G401.6 (cell line): Measurements from ENCODE around the gene TRPT1.
A peak's percentile ranks its signal among the peaks of the same experiment; 100 is the strongest.

Experiments used
- FAIRE-seq: peaks from 2 replicates; lab custom pipeline; 2012; peaks lifted over from hg19 to GRCh38; lab: Jason Lieb, UNC

The TRPT1 gene

GRCh38 chr11:64244107-64244506 lies 18.1 kb upstream of the TRPT1 start:
- no peak for FAIRE-seq

GRCh38 chr11:64243236-64243854 lies 17.4 kb upstream of the TRPT1 start:
- FAIRE-seq, result no peak

- no peak for FAIRE-seq
Measured at GRCh38 chr11:64241491-64242374, 15.7 kb upstream of the TRPT1 start.

GRCh38 chr11:64241241-64241490 lies 15.2 kb upstream of the TRPT1 start:
- peak; percentile 97 for FAIRE-seq

- FAIRE-seq, result peak; percentile 61
Measured at GRCh38 chr11:64240435-64241240, 14.7 kb upstream of the TRPT1 start, which contains the start of gene FKBP2. TSS of gene FKBP2 (plus strand) at chr11:64241095. CDS start at chr11:64242388, 1,293 bp downstream.

GRCh38 chr11:64239662-64240434 lies 13.9 kb upstream of the TRPT1 start:
- FAIRE-seq, result no peak

GRCh38 chr11:64238999-64239398 lies 13.0 kb upstream of the TRPT1 start:
- FAIRE-seq, result no peak

GRCh38 chr11:64238076-64238475 lies 12.1 kb upstream of the TRPT1 start:
- FAIRE-seq, result no peak

- FAIRE-seq, result no peak
Measured at GRCh38 chr11:64237484-64237951, 11.5 kb upstream of the TRPT1 start.

GRCh38 chr11:64235437-64236161 lies 9.6 kb upstream of the TRPT1 start:
- no peak for FAIRE-seq

GRCh38 chr11:64234647-64235379 lies 8.8 kb upstream of the TRPT1 start:
- FAIRE-seq, result no peak

- no peak for FAIRE-seq
Measured at GRCh38 chr11:64233913-64234586, 8.1 kb upstream of the TRPT1 start, which contains the start of gene VEGFB. TSS of gene VEGFB (plus strand) at chr11:64234584. CDS start at chr11:64234834, 250 bp downstream.

- no peak for FAIRE-seq
Measured at GRCh38 chr11:64232967-64233315, 7.0 kb upstream of the TRPT1 start.

GRCh38 chr11:64232182-64232966 lies 6.4 kb upstream of the TRPT1 start:
- FAIRE-seq, result no peak

- no peak for FAIRE-seq
Measured at GRCh38 chr11:64231546-64231945, 5.6 kb upstream of the TRPT1 start.

- FAIRE-seq, result no peak
Measured at GRCh38 chr11:64230985-64231365, 5.0 kb upstream of the TRPT1 start.

GRCh38 chr11:64230171-64230984 lies 4.4 kb upstream of the TRPT1 start, which contains the start of gene DNAJC4:
TSS of gene DNAJC4 (plus strand) at chr11:64230548. CDS start at chr11:64230855, 307 bp downstream.
- peak; percentile 94 for FAIRE-seq

- no peak for FAIRE-seq
Measured at GRCh38 chr11:64229744-64230170, 3.8 kb upstream of the TRPT1 start.
